ENCODE data around the gene PHACTR1.

- TF ChIP-seq CTCF (IDR thresholded peaks at IDR 0.05): no peak
- TF ChIP-seq POLR2A (IDR thresholded peaks at IDR 0.05): no peak
- TF ChIP-seq EP300 (IDR thresholded peaks at IDR 0.05): no peak
- no peak for TF ChIP-seq POLR2AphosphoS5 (IDR thresholded peaks at IDR 0.05)
These were observed 90.2 kb downstream of the PHACTR1 start for GRCh38 chr6:12806796-12807195.
